Mesothelial cell of epicardium (in vitro differentiated cells): ENCODE data around the gene CCL22. TPM values are rescaled to one million over a fixed set of nuclear protein-coding genes. Genes with fewer than 3 reads are reported as not detected.
"Not testable (repeated sequence)": the region's sequence is repeated elsewhere in the genome, so short reads cannot be mapped to it uniquely, and the experiment has no call there.

Source experiments
- DNase-seq, 2 experiments: peaks; one replicate each; pipeline ENCODE4 v3.0.0; 2021; ENCODE audit warnings: low spot score in 2 of 2; ENCODE audit not compliant: unreplicated experiment in 2 of 2
- H3K27ac Mint-ChIP-seq: 2 replicates; pipeline ENCODE4 v1.8.0; 2021; ENCODE audit warnings: mixed read lengths
- H3K27me3 Mint-ChIP-seq: 2 replicates; pipeline ENCODE4 v1.8.0; 2021; ENCODE audit warnings: low read depth, mixed read lengths
- H3K36me3 Mint-ChIP-seq: 2 replicates; pipeline ENCODE4 v1.8.0; 2021; ENCODE audit warnings: mixed read lengths
- H3K4me1 Mint-ChIP-seq: 2 replicates; pipeline ENCODE4 v1.8.0; 2021; ENCODE audit warnings: mixed read lengths
- H3K4me3 Mint-ChIP-seq: 2 replicates; pipeline ENCODE4 v1.8.0; 2021; ENCODE audit warnings: mild to moderate bottlenecking, moderate library complexity, mixed read lengths
- H3K9me3 Mint-ChIP-seq: 2 replicates; pipeline ENCODE4 v1.8.0; 2021; ENCODE audit warnings: mixed read lengths
- CTCF ChIP-seq: fragments of 200-600 bp; sonication (generic); IDR thresholded peaks from one replicate; pipeline ENCODE4 v1.5.0; 2021; ENCODE audit warnings: antibody characterized with exemption; ENCODE audit not compliant: unreplicated experiment
- total RNA-seq: library from RNA; stranded (reverse); gene quantifications from 3 replicates; pipeline ENCODE4 v1.2.1, GENCODE V29; 2021

CCL22 gene
- total RNA-seq, 1 donor from 2014 or later, result not detected

- no peak for TF ChIP-seq CTCF
- Mint-ChIP-seq H3K4me3 (no peak overlapping the region), H3K9me3 (peaks cover 3% of the 10 kb centered on the region), H3K27me3 (peaks cover 18% of the 10 kb centered on the region), H3K27ac (no peak overlapping the region), H3K36me3 (no peaks in the 10 kb centered on the region), H3K4me1 (peaks cover 8% of the 10 kb centered on the region)
- DNase-seq, result no peak
These were observed 34.1 kb downstream of the CCL22 start for GRCh38 chr16:57392694-57393093.

DNA sequence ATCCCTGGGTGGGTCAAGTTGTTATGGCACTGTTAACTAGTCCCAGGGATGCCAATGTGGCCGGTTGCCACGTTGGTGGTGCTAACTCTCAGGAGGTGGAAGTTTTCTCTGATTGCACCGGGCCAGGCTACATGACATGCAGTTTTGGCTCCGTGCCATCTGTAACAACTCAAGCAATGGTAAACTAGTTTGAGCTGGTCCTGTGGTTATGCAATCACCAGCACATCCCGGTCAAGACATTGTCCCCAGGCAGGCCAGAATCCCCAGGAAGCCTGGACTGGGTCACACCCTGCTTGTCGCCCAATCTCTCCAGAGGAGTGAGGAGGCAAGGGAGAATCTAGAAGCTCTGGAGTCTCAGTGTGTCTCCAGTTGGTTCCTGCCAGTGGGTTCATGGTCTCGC lies 35.9 kb downstream of the CCL22 start:
- peaks cover 20% of the 10 kb centered on the region for H3K27me3 Mint-ChIP-seq
- H3K36me3 Mint-ChIP-seq, result no peaks in the 10 kb centered on the region

DNA sequence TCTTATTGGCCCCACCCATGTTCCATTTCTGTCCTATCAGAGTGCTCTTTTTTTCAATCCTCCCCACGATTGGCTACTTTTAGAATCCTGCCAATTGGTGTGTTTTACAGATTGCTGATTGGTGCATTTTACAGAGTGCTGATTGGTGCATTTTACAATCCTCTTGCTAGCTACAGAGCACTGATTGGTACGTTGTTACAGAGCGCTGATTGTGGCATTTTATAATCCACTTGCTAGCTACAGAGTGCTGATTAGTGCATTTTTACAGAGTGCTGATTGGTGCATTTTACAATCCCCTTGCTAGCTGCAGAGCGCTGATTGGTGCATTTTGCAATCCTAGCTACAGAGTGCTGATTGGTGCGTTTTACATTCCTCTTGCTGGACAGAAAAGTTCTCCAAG lies 36.4 kb downstream of the CCL22 start:
- Mint-ChIP-seq H3K27me3 (peaks cover 19% of the 10 kb centered on the region), H3K36me3 (no peaks in the 10 kb centered on the region), H3K4me1 (no peaks in the 10 kb centered on the region), H3K27ac (no peak overlapping the region), H3K9me3 (peaks cover 3% of the 10 kb centered on the region), H3K4me3 (no peak overlapping the region)
- no peak for DNase-seq
- no peak for TF ChIP-seq CTCF

More for the DNA sequence above, 35.9 kb downstream of the CCL22 start:
- Mint-ChIP-seq H3K9me3 (peaks cover 3% of the 10 kb centered on the region), H3K27ac (no peak overlapping the region), H3K4me3 (no peak overlapping the region), H3K4me1 (peaks cover 2% of the 10 kb centered on the region)
- no peak for DNase-seq
- no peak for TF ChIP-seq CTCF

DNA sequence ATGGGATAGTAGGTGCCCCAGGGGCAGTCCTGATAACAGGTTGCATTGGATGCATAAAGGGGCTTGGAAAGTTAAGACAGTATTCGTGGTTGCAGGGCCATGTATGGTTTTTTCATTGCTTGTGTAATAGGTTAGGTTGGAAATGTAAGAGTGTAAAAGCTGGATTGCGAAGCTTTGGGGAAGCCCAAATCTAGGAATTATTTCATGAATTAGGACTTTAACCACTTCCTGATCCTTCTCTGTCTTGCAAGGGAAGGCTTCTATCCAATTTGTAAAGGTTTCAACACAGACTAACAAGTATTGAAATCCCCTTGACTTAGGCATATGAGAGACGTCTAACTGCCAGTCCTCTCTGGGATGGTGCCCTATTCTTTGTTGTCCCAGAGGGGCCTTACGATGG lies 38.2 kb downstream of the CCL22 start:
- H3K27me3 Mint-ChIP-seq, result peaks cover 15% of the 10 kb centered on the region
- TF ChIP-seq CTCF, result no peak
- DNase-seq, result no peak
- no peak overlapping the region for H3K4me3 Mint-ChIP-seq
- H3K4me1 Mint-ChIP-seq, result no peaks in the 10 kb centered on the region
- no peaks in the 10 kb centered on the region for H3K36me3 Mint-ChIP-seq
- no peaks in the 10 kb centered on the region for H3K9me3 Mint-ChIP-seq
- H3K27ac Mint-ChIP-seq, result no peak overlapping the region

GRCh38 chr16:57397493-57397892 lies 38.9 kb downstream of the CCL22 start:
- H3K36me3 Mint-ChIP-seq, H3K27ac Mint-ChIP-seq, DNase-seq, H3K4me1 Mint-ChIP-seq, H3K9me3 Mint-ChIP-seq, H3K4me3 Mint-ChIP-seq: not testable (repeated sequence)
- peaks cover 13% of the 10 kb centered on the region for H3K27me3 Mint-ChIP-seq

DNA sequence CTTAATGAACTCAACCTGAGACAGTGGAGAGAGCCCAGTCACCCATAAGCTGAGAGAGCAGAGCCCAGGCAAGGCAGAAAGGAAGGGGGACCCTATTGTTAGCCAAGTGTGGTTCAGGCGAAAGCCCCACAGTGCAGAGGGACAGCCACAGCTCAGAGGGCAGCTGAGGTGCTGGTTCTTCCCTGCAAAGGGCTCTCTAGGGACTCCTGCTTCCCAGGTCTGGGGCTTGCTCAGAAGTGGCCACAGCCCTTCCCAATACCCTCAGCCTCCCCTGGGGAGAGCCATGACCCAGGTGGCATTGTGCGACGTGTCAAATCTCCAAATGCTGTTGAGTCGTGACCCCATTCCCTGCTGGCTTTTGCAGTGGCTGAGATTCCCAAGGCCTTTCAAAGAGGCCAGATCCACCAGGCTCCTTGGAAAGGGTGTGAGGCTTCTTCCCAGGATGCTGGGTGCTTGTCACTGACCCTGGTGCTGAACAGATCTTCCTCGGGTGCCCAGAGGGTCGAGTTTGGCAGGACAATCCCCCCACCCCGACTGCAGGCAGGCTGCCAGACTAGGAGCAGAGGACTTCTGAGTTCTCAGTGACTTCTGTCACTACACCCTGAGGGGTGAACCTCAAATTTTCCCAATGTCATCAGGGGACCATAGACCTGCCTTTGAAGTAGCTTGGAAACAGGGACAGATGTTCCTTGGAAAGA lies 43.5 kb downstream of the CCL22 start:
- Mint-ChIP-seq H3K4me1 (no peaks in the 10 kb centered on the region), H3K9me3 (no peaks in the 10 kb centered on the region), H3K27me3 (peaks cover 23% of the 10 kb centered on the region), H3K4me3 (no peak overlapping the region), H3K27ac (no peak overlapping the region), H3K36me3 (no peaks in the 10 kb centered on the region)
- TF ChIP-seq CTCF, result no peak
- no peak for DNase-seq
